GM18870 (cell line): ENCODE measurements around the gene SIRPA.
A peak's percentile ranks its signal among the peaks of the same experiment; 100 is the strongest.

Experiments used
- ATAC-seq: cut with Tn5 transposase; IDR thresholded peaks from one replicate; pipeline ENCODE4 v1.9.1; 2021; ENCODE audit warnings: moderate library complexity; ENCODE audit not compliant: unreplicated experiment

Gene SIRPA

DNA sequence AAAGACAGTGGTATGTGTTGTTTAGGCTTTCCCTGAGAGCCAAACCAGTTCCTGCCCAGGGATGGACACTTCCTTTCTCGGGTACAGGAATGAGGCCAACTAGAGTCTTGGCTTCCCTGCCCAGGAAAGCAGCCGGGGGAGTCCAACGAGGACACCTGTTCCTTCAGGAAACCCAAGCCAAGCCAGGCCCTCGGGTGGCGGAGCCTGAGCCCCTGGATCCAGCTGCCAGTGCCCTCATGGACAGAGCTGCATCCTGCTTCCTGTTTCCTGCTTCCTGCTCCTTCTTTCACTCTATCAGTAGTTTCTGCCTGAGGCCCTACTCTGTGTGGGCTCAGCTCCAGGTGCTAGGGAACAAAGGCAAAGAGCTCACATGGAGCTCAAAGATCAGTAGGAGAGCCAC is 7.9 kb upstream of the SIRPA start:
- ATAC-seq, result no peak

DNA sequence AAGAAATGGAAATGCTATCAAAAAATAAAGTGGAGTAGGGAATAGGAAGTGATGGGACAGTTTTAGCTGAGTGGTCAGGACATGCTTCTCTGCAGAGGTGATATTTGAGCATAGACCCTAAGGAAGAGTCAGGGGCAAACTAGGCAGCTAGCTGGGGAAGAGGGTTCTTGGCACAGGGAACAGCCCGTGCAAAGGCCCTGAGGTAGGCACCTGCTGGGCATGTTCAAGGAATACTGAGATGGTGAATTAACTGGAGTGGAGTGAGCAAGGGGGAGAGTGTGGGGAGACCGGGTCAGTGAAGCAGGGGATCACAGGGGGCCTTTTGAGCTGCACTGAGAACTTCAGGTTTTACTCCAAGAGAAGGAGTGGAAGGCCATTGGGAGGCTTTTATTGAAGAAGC is 7.5 kb upstream of the SIRPA start:
- no peak for ATAC-seq

DNA sequence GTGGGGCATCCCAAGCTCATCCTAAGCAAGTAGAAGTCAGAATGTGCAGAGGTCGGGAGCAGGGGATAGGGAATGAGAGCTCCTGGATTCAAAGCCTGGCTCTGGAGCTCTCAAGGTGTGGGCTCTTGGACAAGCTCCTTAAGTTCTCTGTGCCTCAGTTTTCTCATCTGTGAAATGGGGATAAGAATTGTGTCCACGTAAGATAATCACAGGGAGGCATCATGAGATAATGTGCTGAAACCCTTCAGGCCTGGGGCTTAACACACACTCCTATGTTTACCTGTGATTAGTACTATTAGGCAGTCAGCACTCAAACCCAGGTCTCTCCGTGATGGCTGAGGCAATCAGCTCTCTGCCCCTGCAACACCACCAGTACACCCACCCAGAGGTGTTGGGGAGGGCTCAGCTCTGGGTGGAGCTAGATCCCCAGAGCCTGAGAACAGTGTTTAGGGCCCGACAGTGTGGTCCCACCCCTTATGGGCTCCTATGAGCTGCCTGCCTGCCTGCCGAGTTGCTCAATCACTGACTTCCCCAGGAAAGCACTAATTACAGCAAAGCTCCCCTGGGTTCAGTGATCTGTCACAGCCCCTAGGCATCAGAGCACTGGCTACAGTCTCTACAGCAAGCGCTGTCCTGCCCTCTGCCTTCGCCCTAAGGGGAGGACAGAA is 6.3 kb upstream of the SIRPA start:
- ATAC-seq, result no peak

- no peak for ATAC-seq
Measured at GRCh38 chr20:1890469-1891262, 4.5 kb upstream of the SIRPA start.

DNA sequence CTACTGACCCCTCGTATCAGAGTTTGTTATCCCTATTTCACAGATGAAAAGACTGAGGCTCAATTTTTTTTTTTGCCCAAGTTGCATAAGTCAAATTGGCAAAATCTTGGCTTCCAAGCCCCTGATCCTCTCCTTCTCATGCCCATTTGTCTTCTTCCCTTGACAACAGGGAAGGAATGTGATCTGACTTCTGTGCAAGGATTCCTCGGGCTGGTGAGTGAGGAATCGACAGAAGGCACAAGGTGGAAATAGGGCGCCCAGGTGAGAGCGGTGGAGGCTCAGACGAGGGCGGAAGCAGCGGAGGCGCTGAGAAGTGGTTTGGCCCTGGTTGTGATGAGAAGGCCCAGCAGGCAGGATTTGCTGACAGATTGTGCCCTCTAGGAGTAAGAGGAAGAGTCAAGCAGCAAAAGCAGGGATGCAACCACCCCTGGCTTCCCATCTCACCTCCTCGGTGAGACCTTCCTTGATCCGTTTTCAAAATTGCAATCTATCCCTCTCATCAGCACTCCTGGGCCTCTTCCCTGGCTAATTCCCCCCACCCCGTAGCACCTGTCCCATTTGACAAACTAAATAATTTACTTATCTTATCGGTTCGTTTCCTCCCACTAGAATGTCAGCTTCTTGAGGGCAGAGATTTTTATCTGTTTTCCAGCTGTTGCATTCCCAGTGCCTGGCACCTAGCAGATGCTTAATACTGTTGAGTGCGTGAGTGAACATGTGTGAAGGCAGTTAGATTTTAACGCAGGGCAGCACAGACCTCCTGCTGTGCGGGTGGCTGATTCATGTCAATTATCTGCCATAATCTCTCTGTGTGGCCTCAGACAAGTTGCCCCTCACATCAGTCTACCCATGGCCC is 3.7 kb upstream of the SIRPA start:
- ATAC-seq, result no peak

DNA sequence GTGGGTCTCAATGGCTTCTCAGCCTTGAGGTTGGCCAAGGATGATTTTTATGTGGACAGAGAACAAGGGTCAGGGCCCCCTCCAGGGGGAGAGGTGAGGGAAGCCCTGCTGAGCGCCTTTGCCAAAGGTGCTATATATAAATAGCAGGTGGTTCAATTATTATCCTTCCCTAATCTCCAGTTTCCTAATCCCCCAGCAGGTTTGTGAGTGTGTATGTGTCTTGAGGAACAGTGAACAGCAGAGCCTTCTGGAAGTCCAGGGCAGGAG is 3.2 kb upstream of the SIRPA start:
- no peak for ATAC-seq

- ATAC-seq, result no peak
Measured at GRCh38 chr20:1893721-1894470, 1.3 kb upstream of the SIRPA start.

DNA sequence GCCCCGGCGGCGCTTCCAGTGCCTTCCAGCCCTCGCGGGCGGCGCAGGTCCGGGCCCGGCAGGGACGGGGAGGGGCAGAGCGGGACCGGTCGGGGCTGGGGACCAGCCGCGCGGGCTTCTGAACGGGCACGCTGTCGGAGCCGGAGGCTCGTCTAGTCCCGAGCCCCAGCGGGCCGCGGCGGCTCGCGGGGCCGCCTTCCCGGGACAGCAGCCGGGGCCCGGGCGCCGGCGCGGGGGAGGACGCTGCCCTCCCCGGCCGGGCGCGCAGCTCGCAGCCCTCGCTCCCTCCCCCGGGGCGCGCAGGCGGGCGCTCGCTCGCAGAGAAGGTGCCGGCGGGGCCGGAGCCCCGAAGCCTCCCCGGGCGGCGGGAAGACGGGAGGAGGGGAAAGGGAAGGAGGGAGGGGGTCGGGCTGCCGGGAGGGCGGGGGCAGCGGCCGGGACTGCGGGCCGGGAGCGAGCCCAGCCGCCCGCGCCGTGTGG is 696 bp upstream of the SIRPA start:
- ATAC-seq, result no peak

GRCh38 chr20:1895674-1896483 is 672 bp downstream of the SIRPA start:
- ATAC-seq, result no peak

- ATAC-seq, result no peak
Measured at GRCh38 chr20:1896484-1897258, 1.5 kb downstream of the SIRPA start.

DNA sequence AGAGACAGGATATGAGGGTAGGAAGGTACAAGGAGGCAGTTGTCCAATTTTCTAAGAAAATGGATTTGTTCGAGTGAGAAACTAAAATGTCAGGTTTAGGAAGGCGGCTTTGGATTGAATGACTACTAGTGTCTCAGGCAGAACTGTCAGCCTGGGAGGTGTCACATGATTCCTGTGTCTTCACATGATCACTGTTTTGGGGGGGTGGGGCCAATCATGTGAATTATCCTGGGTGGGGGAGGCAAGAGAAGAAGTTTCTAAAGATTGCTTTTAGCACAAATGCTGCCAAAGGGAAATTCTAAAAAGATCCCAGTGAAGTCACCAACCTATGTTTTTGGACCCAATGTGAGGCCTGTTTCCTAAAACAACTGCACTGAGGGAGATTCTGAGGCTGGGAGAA is 2.3 kb downstream of the SIRPA start:
- ATAC-seq, result no peak

DNA sequence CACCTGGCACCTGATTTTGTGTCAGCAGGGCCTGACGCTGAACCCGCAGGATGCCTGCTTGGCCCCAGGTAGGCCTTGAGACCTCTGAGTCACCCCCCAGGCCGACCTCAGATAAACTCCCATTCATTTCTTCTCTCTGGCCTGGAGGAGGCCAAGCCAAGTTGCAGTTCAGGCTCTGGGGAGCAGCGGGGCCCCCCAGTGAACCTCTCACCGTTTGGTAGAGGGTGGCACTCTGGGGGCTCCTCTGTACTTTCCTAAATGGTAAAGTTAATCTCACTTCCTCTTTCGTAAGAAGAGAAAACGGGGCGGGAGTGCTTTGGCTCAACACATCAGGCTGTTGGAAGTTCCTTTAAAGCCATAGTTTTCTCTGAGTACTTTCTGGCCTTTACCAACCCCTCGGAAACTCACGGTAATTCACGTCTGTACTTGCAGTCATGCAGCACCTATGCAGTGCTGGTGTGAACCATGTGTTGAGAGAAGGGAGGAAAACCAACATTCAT is 2.8 kb downstream of the SIRPA start:
- peak; percentile 61 for ATAC-seq

- ATAC-seq, result no peak
Measured at GRCh38 chr20:1898482-1899240, 3.5 kb downstream of the SIRPA start.

- ATAC-seq, result no peak
Measured at GRCh38 chr20:1899241-1899525, 4.0 kb downstream of the SIRPA start.

- ATAC-seq, result no peak
Measured at GRCh38 chr20:1900321-1900801, 5.2 kb downstream of the SIRPA start.

DNA sequence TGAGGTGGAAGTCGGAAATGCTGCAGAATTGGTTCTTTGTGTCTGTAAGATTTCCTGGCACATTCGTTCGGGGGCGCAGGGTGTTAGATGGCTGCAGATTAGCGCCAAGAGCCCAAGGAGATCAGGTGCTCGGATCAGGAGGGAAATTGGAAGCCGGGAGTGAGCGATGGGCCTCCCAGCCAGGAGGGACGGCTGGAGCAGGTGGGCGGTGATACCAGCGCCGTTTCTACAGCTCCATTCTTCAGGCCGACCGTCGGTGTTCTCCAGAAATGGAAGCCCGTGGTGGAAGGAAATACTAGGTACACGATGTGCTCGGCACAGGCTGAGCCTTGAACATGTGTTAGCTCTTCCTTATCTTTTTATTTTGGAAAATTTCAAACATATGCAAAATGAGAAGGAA is 6.5 kb downstream of the SIRPA start:
- ATAC-seq, result no peak

GRCh38 chr20:1902188-1902587 is 7.0 kb downstream of the SIRPA start:
- ATAC-seq, result no peak

DNA sequence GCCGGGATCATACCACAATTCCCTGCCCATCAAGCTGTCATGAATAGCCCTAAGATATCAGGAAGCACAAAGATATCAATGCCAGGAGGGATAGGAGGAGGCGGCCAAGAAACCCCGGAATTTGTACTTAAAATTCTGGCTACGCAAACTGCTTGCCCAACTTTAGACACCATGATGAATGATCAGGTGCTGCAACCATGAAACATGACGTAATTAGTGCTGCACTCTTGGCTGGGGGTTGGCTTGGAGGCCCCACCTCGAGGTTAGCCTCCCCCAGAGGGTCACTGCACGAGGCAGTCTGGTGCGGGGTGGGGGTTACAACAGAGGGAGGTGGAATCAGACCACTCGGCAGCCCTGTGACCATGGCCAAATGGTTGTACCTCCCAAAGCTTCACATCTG is 8.9 kb downstream of the SIRPA start:
- ATAC-seq, result no peak

DNA sequence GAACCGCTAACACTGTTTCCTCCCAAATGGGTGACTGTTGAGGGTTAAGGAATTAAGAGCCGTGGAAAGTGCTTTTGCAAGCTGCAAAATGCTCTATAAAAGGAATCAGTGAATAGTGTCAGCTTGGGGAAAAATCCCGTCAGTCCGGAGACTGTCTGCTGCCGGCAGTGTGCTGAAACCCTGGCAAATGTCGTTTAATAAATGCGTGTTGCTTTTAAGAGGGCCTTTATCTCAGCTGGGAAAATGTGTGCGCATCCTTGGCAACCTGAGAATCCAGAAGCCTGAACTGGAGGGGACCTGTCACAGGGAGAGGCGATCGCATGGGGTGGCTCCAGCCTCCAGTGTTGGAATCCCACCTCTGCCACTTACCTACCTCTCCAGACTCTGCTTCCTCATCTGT is 9.8 kb downstream of the SIRPA start:
- no peak for ATAC-seq
